Activated gamma-delta T cell (primary cell): ENCODE measurements around the gene P4HB.

Experiments used
- DNase-seq: peaks from one replicate; lab custom pipeline; 2025; lab: John Stamatoyannopoulos, UW

Gene P4HB

DNA sequence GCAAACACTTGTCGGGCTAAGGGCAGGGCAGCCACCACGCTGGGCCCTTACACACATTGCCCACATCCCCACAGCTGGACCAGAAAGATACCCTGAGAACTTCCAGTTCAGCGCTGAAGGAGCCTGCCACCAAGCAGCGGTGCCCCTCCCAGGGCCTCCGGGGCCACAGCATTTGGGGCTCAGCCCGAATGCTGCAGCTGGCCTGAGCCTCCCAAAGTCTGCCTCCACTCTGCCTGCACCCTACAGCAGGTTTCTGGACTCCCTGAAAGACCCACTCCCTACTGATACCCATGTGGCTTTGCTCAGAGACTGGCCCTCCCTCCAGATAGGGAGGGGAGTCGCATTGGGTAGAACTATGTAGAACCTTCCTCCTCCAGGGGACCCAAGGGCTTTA, 28.8 kb downstream of the P4HB start:
- no peak for DNase-seq

DNA sequence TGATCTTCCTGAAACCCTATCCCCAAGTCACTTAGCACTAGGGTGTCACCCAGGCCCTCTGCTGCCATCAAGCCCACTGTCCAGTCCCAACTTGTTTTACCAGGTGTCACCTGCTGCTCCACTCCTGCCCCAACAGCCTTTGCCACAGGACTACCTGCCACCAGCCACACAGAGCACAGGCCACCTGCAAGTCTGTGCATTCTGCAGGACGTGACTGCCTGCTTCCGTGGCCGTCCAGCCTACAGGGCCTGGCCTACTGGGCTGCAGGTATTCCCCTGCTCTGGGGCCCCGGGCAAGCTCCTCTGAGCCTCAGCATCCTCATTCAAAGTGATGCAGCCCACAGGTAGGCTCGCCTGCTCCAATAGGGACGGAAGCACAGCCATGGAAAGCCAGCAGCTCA, 30.5 kb downstream of the P4HB start:
- DNase-seq = no peak

DNA sequence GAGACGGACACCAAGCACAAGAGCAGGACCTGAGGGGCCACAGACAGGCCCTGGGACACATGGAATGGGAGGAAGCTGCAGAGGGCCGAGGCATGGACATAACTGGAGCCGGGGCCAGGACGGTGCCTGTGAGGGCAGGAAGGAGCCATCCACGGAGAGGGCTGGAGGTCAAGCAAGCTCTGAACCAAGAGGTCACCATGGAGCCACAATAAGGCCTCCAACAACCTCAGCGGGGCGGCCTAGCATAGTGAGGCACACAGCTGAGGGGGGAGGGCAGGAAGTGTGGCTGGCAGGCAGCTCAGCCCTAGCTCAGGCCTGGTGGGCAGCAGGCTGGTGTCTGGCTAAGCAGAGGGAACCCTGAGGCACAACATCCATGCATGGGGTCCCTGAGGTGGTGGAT, 31.7 kb downstream of the P4HB start:
- no peak for DNase-seq

DNA sequence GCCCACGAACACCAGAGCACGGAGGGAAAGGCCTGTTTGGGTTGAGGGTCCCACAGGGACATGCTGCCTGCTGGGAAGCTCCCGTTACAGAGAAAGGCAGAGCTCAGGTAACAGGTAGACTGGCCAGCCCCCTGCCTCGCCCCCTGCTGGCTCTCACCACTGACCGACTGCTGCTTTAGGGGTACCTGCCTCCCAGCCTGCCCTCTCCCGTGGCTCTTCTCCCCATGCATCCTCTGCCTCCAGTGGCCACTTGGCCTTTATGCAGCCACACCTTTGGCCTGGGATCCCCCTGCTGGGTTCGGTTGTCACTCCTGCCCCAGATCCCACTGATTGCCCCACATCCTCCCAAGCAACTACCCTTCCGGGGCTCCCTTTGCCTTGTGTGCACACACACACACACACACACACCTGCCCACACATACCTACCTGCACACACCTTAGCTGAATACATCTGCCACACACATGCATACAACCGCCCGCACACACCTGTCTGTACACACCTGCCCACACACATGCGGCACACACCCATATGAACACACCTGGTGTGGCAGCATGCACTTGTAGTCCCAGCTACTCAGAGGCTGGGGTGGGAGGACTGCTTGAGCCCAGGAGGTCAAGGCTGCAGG, 34.4 kb downstream of the P4HB start:
- no peak for DNase-seq

DNA sequence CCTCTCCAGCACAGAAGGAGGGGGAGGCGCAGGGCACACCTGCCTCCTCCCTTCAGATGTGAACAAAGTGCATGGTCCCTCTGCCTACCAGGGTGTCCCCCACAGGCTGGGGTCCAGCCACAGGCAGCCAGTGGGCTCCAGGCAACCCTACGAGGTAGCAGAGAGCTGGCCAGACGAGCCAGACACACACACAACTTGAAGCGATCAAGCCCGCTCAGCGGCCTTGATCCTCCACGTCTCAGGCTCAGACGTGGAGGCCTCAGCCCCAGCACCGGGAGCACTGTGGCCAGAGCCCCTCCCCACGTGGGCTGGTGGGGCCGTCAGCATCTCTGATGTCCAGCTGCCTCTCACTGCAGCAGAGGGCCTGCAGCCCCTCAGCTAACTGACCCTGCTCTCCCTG, 35.7 kb downstream of the P4HB start:
- DNase-seq = no peak

DNA sequence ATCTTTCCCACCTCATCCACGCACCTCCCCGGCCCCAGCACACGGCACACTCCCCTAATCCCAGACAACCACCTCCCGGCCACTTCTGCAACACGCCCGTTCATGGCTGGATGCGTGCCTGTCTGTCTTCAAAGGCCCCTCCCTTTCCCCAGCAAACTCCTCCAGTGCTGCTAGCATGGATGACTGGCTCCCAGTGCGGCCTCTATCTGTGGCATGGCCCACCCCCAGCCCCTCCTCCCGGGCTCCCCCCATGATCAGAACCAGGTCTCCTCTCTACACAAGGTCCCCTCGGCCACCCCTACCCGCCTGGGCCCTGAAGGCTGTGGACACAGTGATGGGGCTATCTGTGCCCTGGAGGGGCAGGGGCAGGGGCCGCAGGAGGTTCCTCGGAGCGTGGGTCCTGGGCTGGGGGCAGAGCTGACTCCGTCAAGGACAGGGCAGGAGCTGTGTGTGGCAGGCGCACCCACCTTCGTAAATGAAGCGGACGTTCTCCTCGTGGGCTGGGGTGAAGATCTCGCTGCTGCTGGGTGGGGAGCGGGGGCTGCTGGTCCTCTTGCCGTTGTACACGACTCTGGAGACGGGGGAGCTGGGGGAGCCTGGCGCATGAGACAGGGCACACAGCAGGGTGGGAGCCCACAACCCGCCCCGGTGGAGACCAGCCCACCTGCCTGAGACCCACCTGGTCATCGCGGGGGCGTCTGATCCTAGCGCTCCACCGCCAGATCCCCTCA, 36.4 kb downstream of the P4HB start:
- no peak for DNase-seq

DNA sequence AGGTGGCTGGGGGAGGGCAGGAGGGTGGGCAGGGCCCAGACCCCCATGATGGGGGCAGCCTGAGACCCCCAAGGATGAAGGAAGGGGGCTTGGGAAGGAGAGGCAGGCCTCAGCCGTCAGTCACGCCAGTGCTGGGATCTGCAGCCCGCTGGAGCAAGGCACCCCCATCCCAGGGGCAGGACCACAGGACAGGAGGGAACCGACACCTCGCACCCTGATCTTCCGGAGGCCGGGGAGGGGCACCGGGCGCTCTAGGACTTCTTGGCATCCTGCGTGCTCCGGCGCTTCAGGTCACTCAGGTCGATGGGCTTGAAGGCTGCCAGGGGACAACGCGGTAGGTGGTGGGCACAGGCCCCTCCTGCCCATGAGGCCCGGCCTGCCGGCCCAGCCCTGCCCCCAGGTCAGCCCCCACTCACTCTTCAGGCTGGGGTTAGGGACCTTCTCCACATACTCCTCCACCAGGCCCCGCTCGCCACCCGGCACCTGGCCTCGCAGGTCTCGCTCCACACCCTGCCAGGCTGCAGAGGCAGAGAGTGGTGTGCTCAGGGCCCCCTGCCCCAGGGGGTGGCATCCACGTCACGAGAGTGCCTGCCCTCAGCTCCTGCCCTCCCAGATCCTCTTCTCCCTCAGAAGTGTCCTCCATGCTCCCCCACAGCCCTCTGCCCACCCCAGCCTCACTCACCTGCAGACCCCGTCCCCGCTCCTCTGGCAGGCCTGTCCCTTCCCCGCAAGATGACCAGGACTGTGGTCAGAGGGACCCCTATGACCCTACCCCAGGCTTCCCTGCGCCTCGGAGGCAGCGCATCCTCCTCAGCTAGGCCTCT, 37.1 kb downstream of the P4HB start:
- DNase-seq = no peak

DNA sequence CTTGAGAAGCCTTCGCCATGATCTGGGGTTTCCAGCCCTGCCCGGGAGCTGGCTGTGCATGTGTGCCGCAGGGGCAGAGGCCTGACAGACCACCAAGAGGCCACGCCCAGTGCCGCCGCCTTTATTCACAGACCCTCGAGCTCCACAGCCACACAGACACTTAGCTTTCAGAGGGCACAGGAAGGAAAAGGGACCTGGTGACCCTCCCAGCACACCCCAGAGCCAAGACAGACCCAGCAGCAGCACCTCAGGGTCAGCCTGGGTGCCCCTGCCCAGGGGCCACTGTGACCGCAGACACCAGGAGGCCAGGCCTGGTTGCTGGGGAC, 38.1 kb downstream of the P4HB start:
- no peak for DNase-seq

DNA sequence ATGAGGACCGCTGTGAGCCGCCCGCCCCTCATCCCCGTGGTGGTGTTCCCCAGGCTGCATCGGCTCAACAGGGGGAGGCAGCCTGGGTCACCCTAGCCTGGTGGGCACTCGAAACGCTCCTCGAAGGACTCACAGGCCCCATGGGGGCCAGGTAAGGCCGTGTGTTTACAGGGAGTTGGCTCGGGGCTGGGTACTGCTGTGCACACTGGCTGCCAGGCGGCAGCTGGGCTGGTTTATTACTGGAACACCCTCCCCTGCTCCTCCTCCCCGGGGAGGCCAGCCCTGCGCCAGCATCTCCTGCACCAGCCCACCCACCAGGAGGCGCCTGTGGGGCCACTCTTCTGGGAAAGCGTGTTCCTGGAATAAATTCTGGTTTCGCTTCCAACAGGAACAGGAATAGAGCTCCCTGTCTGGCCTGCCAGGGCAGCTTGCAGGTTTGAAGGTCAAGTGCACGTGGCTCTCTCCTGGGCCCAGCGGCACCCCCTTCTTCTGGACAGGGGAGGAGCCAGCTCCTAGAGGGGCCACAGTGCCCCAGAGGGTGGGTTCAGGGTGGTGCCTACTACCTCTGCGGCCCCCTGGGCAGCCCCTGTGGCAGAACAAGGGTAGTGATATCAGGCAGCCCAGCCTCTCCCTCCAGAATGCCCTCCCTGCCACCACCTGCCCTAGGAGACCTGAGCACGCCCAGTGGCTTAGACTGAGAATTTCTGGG, 38.6 kb downstream of the P4HB start:
- no peak for DNase-seq

DNA sequence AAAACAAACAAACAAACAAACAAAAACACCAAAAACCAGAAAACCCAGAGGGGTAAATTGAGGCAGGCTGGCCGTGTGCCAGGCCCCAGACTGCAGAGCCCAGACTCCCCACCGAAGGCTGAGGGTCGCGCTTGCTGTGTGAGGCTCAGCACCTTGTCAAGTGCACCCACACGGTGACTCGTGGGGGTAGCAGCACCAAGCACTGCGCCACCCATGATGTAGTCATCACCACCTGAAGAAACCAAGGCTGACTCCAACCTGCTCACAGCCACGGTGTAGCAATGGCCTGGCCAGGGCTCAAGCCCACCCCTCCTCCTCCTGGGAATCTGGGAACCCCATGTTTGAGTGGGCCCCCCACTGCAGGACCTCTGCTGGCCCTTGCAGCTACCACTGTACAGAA, 39.2 kb downstream of the P4HB start:
- no peak for DNase-seq

DNA sequence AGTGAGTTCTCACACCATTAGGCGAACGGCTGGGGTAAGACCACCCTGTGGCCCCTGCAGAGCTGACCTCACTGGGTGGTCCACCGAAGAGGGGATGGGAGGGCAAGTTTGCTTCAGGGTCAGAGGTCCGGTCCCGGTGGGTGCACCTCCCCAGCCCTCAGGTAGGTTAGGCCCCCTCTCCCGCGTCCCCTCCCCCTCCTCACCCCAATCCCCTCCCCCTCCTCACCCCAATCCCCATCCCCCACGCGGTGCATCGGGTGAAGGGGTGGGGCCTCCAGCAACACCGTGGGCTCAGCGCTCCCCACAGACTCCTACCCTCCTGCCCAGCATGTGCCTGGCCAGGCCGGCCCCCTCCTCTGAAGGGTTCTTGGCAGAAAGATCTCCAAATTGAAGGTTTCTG, 40.6 kb downstream of the P4HB start:
- no peak for DNase-seq

DNA sequence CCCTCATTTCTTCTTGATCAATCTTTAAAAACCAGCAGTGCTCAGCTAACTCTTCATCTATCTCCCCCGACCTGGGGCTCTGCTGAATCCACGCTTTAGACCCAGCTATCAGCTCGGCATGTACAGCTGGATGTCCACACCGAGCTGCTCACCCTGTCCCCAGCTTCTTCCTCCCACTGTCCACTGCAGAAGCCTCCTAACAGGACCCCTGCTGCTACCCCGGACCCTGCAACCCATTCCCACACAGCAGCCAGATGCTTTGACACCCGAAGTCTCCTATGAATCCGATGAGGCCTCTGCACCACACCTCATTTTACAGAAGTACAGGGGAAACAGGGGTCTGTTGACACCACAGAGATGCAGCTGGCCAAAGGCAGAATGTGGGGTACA, 42.6 kb downstream of the P4HB start:
- DNase-seq = no peak

DNA sequence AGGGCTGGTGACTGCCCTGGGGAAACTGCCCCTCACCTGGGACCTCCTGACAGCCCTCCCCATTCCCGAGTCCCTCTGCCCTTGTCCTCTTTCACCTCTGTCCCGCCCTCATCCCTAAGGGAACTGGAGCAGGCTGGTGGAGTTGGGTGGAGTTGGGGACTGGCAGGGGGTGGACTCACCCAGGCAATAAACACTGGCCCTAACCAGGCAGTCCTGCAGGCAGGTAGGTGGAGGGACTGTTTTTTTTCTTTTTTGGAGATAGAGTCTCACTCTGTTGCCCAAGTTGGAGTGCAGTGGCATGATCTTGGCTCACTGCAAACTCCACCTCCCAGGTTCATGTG, 44.7 kb downstream of the P4HB start:
- no peak for DNase-seq

DNA sequence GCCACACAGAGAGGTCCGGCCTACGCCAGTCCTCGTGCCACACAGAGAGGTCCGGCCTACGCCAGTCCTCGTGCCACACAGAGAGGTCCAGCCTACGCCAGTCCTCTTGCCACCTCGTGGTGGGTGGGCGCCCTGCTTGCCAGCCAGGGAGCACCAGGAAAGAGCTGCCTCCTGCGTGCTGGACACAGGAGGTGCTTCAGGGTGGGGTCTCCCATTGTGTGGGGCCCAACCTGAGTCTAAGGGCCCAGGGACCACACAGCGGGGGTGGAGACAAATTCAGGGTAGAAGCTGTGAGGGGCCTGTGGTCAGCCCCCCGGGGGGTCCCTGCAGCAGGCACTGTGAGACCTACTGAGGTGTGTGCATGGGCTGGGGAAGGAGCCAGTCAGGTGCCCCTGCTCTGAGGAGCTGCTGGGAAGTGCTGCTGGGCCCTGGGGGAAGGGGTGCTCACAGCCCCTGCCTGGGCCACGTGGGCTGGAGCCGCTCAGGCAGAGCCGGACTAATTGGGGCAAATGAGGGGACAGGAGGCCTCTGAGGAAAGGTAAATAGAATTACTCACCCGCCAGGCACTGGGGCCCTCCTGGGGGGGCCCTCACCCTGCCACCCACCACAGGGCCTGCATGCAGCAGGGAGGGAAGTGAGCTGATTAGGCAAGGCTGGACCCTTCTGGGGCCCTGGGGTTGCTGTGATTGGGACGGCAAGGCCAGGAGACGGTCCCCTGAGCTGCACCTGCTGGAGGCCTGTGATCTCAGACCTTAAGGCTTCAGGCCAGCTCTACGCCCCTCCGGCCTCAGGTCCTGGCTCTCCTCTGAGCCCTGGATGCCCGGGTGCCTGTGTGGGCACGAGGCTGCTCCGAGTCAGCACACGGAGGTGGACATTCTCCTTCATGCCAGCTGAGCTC, 45.3 kb downstream of the P4HB start:
- no peak for DNase-seq

DNA sequence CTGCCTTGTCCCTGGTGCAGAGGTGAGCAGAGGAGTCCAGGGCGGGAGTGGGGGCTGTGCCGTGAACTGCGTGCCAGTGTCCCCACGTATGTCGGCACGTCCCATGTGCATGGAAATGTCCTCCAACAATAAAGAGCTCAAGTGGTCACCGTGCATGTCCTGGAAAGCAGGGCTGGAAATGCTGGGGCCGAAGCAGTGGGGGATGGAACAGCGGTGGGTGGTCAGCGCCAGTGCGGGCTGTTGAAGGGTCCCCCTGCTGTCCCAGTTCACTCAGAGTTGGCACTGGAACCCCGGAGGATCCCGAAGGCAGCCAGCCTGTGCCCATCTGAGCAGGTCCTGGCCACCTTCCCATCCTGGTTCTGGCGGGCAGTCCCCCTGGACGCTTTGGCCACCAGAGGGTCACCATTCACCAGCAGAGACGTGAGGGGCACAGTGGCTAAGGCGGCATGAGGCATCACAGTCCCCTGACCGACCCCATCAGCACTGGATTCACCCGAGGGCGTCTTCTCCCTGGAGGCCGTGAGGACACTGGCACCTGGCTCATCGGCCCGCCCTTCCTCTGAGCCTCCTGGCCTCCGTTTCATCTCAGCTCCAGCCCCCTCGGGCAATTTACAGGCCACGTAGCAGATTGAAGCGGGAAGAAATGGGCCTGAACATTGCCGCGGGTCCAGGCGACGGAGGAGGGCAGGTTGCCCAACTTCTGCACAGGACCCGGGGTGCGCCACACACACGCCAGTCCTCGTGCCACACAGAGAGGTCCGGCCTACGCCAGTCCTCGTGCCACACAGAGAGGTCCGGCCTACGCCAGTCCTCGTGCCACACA, 46.3 kb downstream of the P4HB start:
- no peak for DNase-seq

DNA sequence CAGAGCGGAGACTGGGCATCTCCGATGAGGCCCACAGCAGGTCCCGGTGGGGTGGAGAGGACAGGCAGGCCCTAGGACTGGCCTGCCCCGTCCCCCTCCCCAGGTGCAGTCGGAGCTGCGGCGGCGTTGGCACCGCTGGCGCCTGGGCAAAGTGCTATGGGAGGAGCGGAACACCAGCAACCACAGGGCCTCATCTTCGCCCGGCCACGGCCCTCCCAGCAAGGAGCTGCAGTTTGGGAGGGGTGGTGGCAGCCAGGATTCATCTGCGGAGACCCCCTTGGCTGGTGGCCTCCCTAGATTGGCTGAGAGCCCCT, 47.0 kb downstream of the P4HB start:
- DNase-seq = no peak

DNA sequence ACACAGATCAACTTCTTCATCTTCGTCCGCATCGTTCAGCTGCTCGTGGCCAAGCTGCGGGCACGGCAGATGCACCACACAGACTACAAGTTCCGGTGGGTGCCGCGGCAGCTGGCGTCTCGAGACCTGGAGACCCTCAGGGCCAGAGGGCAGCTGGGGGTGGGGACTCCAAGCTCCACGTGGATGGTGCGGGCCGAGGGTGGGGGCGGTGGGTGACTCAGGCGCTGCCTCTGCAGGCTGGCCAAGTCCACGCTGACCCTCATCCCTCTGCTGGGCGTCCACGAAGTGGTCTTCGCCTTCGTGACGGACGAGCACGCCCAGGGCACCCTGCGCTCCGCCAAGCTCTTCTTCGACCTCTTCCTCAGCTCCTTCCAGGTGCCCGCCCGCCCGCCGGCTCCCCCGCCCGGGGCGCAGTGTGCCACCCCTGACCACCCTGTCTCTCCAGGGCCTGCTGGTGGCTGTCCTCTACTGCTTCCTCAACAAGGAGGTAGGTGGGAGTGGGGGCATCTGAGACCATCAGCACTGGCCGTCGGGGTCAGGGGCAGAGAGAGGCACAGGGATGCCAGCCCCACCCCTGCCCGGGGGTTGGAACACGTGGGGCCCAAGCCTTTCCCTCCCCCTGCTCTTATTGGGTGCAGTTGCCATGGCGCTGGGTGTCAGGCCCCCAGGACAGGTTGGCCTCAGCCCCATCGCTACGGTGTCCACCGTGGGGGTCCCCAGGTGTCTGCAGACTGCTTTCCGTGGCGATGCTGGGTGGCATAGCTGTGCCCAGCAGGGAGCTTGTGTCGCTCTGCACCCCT, 47.6 kb downstream of the P4HB start:
- no peak for DNase-seq

DNA sequence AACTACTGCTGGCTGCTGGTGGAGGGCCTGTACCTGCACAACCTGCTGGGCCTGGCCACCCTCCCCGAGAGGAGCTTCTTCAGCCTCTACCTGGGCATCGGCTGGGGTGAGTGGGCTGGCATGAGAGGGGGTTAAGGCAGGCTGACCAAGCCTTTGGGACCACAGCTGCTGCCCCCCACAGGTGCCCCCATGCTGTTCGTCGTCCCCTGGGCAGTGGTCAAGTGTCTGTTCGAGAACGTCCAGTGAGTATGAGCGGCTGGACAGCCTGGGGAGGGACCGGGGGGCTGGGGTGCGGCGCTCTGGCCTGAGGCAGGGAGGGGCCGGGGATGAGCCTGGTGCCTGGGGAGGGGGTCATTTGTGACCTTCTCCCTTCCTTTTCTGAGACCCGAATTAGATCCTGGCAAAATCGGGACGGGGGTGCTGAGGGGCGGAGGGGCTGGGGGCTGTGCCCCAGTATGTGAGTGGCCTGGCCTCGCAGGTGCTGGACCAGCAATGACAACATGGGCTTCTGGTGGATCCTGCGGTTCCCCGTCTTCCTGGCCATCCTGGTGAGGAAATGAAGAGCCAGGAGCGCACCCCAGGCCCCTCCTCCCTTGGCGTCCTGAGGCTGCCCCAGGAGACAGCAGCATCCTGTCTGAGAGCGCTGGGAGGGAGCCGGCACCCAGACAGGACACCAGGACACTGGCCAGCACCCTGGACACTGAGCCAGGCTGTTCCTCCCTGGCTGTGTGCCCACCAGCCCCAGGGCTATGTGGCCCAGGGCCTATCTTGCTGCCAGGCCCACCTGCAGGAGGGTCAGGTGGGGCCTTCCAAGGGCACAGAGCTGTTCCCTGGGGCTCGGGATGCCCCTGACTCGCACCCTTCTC, 48.4 kb downstream of the P4HB start:
- DNase-seq = no peak
